Lung (tissue), 12 donors: ENCODE results near the gene PICK1. TPM values are rescaled to one million over a fixed set of nuclear protein-coding genes. Genes with fewer than 3 reads are reported as not detected.

Experiments
- ATAC-seq: fragments of 200-7000 bp; cut with Tn5 transposase; one replicate; pipeline ENCODE4 v1.9.1; 2020; ENCODE audit warnings: moderate number of reproducible peaks; ENCODE audit not compliant: insufficient read depth, low FRiP score
- DNase-seq, 3 donors: peaks; one replicate each; pipeline ENCODE4 v3.0.0-alpha.2; 2013 to 2017
- H3K27ac ChIP-seq, 2 donors: one replicate each; pipeline ENCODE4 v1.5.1; 2013; ENCODE audit warnings: mild to moderate bottlenecking in 2 of 2, moderate library complexity in 2 of 2, control low read depth in 1 of 2, inconsistent platforms in 1 of 2, low read depth in 1 of 2, low read length in 1 of 2
- H3K27me3 ChIP-seq, 3 donors: one replicate each; pipeline ENCODE4 v1.5.1; 2013; ENCODE audit warnings: low read length in 2 of 3; ENCODE audit not compliant: control insufficient read depth in 3 of 3, insufficient read depth in 3 of 3
- H3K36me3 ChIP-seq, 4 donors: one replicate each; pipeline ENCODE4 v1.5.1; 2013; ENCODE audit warnings: low read length in 4 of 4, mild to moderate bottlenecking in 1 of 4, moderate library complexity in 1 of 4; ENCODE audit not compliant: control insufficient read depth in 4 of 4, insufficient read depth in 4 of 4
- H3K4me1 ChIP-seq, 5 donors: one replicate each; pipeline ENCODE4 v1.5.1; 2013; ENCODE audit warnings: low read length in 5 of 5, mild to moderate bottlenecking in 2 of 5, moderate library complexity in 1 of 5; ENCODE audit not compliant: control insufficient read depth in 5 of 5, insufficient read depth in 5 of 5
- H3K4me3 ChIP-seq: one replicate; pipeline ENCODE4 v1.5.1; 2013; ENCODE audit warnings: mild to moderate bottlenecking, control low read depth, moderate library complexity
- H3K9ac ChIP-seq, 2 donors: one replicate each; pipeline ENCODE4 v1.5.1; 2013; ENCODE audit warnings: low read length in 2 of 2, control low read depth in 1 of 2; ENCODE audit not compliant: insufficient read depth in 1 of 2
- H3K9me3 ChIP-seq, 4 donors: one replicate each; pipeline ENCODE4 v1.5.1; 2013; ENCODE audit warnings: low read length in 3 of 4, mild to moderate bottlenecking in 1 of 4, moderate library complexity in 1 of 4; ENCODE audit not compliant: control insufficient read depth in 4 of 4, insufficient read depth in 3 of 4
- WGBS, 2 donors: extraction: QIAGEN DNeasy Blood & Tissue Kit; methylation state at CpG; one replicate each; pipeline ENCODE4 v1.1.7; 2013; 5-methylcytosine and 5-hydroxymethylcytosine counted together
- polyA plus RNA-seq, 2 donors: library from polyadenylated mRNA; stranded (reverse); fragments of 200-250 nt; gene quantifications; one replicate each; pipeline ENCODE4 v1.2.1, GENCODE V29; 2013
- total RNA-seq, 2 donors: library from RNA; depleted of rRNA in 1 of 2; stranded (reverse); fragments of >200 nt in 1 of 2; gene quantifications; one replicate each; pipeline ENCODE4 v1.2.1, GENCODE V29; 2014 to 2021
- TF ChIP-seq, protein P1 (sequence below): IDR thresholded peaks from 2 replicates; pipeline ENCODE4 v1.5.1; 2012; ENCODE audit warnings: mild to moderate bottlenecking; ENCODE audit errors: control extremely low read depth, extremely low read depth
- donor health status: control.
- donor health status: control.
- donor health status: Bipolar disorder and iron deficiency.
- donor health status: healthy.
- donor health status: DM: yes; HTN: yes; CAD: no.

The PICK1 gene
- total and polyA plus RNA-seq, 4 donors = 32.4 to 45.6 (median 37.3) TPM

DNA sequence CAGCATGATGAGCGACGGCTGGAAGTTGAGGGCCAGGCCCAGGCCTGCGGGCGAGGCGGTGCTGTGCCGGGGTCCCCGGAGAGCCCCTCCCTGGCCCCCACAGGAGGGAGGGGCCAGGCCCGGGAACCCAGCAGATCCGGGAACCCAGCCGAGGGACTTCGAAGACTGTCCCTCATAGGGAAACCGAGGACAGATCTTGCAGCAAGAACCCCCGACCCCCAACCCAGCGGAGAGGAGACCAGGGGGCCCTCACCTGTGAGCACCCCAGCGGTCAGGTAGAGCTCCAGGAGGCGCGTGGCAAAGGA is 24.4 kb downstream of the PICK1 start:
- no peak overlapping the region for H3K4me3 ChIP-seq
- no peaks in the 10 kb centered on the region for H3K36me3 ChIP-seq
- TF ChIP-seq, protein P1, sequence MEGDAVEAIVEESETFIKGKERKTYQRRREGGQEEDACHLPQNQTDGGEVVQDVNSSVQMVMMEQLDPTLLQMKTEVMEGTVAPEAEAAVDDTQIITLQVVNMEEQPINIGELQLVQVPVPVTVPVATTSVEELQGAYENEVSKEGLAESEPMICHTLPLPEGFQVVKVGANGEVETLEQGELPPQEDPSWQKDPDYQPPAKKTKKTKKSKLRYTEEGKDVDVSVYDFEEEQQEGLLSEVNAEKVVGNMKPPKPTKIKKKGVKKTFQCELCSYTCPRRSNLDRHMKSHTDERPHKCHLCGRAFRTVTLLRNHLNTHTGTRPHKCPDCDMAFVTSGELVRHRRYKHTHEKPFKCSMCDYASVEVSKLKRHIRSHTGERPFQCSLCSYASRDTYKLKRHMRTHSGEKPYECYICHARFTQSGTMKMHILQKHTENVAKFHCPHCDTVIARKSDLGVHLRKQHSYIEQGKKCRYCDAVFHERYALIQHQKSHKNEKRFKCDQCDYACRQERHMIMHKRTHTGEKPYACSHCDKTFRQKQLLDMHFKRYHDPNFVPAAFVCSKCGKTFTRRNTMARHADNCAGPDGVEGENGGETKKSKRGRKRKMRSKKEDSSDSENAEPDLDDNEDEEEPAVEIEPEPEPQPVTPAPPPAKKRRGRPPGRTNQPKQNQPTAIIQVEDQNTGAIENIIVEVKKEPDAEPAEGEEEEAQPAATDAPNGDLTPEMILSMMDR = no peak
- peaks cover 0 to 18% (median 16%) of the 10 kb centered on the region in 3 donors for H3K27me3 ChIP-seq
- H3K9ac ChIP-seq = no peak overlapping the region
- H3K4me1 ChIP-seq = peaks cover 0 to 13% (median 0%) of the 10 kb centered on the region in 5 donors
- ATAC-seq (no peak), DNase-seq (no peak)
- 6 to 7% methylated on average over 17 of the region's 17 CpGs for WGBS, 2 donors
- H3K9me3 ChIP-seq = peaks cover 0 to 4% (median 0%) of the 10 kb centered on the region in 4 donors
- no peak overlapping the region for H3K27ac ChIP-seq

DNA sequence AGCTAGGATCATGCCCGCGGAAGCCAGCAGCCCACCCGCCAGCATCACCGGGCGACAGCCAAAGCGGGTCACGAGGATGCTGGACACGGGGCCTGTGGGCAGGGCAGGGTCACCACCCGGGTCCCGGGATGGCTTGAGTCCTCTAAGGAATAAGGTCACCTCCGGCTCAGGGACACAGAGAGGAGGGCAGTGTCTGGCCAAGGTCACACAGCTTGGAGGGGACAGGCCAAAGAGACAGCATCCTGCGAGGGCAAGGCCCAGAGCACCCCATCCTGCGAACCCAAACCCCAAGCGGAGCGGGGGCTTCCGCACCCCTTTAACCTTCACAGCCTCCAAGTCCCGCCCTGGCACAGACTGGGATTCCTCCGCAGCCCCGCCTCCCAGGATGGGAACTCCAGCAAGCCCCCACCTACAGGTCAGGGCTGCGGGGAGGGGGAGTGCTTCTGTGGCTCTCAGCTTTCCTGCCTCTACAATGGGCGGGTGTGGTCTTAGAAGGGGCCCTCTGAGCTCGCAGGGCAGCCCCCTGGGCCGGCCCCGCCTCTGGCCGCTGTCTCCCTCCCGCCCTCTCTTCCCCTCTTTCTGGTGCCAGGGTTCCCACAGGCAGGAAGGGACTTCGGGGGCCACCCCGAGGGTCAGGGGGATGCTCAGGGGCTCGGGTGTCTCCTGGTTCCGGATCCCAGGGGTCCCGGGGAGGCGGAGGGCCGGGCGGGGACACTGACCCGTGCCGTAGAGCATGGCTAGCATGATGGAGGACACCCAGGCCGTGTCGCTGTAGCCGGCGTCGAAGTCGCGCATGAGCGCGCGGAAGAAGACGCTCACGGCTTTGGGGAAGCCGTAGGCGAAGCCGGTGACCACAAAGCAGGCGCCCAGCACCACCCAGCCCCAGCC is 25.0 kb downstream of the PICK1 start:
- TF ChIP-seq, protein P1 = no peak
- H3K4me3 ChIP-seq = no peak overlapping the region
- peaks cover 0 to 4% (median 0%) of the 10 kb centered on the region in 4 donors for H3K9me3 ChIP-seq
- ATAC-seq = no peak
- DNase-seq = no peak
- no peak overlapping the region for H3K9ac ChIP-seq
- peaks cover 0 to 13% (median 0%) of the 10 kb centered on the region in 5 donors for H3K4me1 ChIP-seq
- H3K36me3 ChIP-seq = no peaks in the 10 kb centered on the region
- H3K27me3 ChIP-seq = peaks cover 0 to 18% (median 16%) of the 10 kb centered on the region in 3 donors
- WGBS, 2 donors = 10 to 18% methylated on average over 51 to 52 of the region's 52 CpGs
- no peak overlapping the region for H3K27ac ChIP-seq

DNA sequence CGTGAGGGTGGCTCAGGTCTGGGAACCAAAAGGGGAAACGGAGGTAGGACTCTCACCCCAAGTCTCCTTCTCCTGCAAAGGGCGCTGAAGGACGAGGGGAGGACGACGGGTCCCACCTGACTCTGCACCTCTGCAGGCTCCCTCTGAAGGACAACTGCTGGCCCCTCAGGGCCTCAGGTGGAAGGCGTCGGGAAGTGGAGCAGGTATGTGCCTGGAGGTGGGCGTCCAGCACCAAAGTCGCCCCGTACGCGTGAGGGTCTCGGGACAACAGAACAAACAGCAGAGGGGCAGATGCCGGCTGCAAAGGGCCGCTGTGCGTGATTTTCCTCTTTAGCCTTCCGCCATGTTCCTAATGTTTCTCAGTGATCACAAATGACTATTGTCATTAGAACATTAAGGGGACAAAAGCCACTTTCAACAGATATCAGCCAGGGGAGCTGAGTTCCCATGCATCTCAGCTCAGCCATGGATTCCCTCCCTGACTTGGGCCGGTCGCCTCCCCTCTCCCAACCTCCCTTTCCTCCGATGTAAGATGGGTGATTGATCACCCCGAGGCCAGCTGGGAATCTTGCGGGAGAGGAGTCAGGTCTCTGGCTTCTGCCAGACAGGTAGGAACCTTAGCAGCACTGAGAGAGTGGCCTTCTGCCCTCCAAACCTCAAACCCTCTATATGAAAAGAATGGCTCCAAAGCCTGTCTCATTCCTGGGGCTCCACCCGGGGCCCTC is 25.9 kb downstream of the PICK1 start:
- 78% methylated on average over 24 of the region's 24 CpGs for WGBS, 2 donors
- DNase-seq (no peak), ATAC-seq (no peak)
- H3K36me3 ChIP-seq = no peaks in the 10 kb centered on the region
- peaks cover 0 to 13% (median 0%) of the 10 kb centered on the region in 5 donors for H3K4me1 ChIP-seq
- H3K4me3 ChIP-seq = no peak overlapping the region
- peaks cover 0 to 4% (median 0%) of the 10 kb centered on the region in 4 donors for H3K9me3 ChIP-seq
- H3K27ac ChIP-seq = no peak overlapping the region
- peaks cover 0 to 18% (median 16%) of the 10 kb centered on the region in 3 donors for H3K27me3 ChIP-seq
- no peak overlapping the region for H3K9ac ChIP-seq
- TF ChIP-seq, protein P1 = no peak
